ENCODE measurements around the gene TRPV6.

The TRPV6 gene

DNA sequence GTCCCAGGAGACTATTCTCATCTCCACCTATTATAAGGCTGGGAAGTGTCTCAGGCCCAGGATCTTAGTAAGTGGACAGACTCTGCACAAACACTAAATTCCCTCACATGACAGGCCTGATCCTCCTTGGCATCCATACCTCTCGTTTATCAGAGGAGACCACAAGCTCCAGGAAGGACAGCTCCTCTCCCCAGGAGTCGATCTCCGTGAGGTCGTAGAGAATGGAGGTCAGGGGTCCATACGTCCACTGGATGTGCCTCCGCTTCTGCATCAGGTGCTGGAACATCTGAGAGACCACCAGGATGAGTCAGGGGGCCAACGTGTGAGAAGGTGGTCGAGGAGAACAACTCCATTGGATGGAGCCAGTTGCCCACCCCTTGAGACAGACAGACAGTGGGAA, 42.4 kb upstream of the TRPV6 start:
- TF ChIP-seq, protein P1, sequence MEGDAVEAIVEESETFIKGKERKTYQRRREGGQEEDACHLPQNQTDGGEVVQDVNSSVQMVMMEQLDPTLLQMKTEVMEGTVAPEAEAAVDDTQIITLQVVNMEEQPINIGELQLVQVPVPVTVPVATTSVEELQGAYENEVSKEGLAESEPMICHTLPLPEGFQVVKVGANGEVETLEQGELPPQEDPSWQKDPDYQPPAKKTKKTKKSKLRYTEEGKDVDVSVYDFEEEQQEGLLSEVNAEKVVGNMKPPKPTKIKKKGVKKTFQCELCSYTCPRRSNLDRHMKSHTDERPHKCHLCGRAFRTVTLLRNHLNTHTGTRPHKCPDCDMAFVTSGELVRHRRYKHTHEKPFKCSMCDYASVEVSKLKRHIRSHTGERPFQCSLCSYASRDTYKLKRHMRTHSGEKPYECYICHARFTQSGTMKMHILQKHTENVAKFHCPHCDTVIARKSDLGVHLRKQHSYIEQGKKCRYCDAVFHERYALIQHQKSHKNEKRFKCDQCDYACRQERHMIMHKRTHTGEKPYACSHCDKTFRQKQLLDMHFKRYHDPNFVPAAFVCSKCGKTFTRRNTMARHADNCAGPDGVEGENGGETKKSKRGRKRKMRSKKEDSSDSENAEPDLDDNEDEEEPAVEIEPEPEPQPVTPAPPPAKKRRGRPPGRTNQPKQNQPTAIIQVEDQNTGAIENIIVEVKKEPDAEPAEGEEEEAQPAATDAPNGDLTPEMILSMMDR (IDR thresholded peaks at IDR 0.05; ENCODE audit: low read depth, low read length) = no peak
- H3K4me3 ChIP-seq (ENCODE audit: low read depth, low read length) = no peak overlapping the region

DNA sequence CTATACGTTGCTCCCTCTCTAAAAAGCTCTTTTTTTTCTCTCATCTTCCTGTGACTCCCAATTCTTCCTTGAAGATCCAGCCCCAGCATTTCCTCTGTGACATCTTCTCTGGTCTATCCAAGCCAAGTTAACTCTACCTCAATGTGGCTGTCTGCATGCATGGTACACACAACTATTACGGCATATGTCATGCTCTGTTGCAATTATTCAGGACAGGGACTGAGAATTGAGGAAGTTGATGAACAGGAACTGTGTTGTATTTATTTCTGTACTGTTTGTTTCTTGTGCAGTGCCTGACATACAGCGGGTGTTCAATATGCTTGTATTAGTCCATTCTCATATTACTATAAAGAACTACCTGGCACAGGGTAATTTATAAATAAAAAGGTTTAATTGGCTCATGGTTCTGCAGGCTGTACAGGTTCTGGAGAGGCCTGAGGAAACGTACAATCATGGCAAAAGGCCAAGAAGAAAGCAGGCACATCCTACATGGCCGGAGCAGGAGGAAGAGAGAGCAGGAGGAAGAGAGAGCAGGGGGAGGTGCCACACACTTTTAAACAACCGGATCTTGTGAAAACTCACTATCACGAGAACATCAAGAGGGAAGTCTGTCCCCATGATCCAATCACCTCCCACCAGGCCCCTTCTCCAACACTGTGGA, 41.7 kb upstream of the TRPV6 start:
- TF ChIP-seq, protein P1 (IDR thresholded peaks at IDR 0.05; ENCODE audit: low read depth, low read length) = no peak
- no peak overlapping the region for H3K4me3 ChIP-seq (ENCODE audit: low read depth, low read length)

DNA sequence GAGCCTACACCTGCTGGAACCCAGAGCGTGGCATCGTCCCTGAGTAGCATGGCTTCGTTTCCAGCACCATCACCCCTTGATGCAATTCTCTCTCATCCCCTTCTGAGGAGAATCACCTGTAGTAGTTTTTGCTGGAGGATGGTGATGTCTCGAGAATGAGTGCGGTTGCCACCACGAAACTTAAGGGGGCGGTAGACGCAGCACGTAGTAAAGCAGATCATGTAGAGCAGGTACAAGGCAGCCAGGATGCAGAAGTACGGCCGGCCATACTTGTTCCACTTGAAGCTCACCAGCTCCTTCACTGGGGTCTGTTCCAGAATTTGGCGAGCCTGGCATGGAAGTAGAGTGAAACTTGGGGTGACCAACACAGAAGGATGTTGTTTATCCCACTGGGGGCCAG, 39.9 kb upstream of the TRPV6 start:
- TF ChIP-seq, protein P1 (IDR thresholded peaks at IDR 0.05; ENCODE audit: low read depth, low read length) = no peak
- H3K4me3 ChIP-seq (ENCODE audit: low read depth, low read length) = no peak overlapping the region

DNA sequence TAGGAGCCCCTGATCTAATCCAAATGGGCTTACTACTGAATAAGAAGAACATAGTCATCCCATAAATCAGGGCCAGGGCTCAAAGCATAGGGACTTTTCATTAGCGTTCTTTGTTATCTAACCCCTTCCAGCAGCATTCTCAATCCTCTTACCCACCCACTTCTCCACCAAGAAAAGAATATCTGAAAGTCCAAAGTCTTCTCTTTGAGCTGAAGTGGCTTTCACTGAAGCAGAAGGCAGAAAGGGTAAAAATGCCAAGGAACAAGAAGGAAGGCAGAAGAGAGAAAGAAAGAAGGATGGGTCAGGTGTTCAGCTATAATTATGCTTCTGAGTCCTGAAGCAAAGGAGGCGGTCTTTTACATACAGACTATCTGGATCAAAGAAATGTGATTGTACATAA, 37.8 kb upstream of the TRPV6 start:
- TF ChIP-seq, protein P1 (IDR thresholded peaks at IDR 0.05; ENCODE audit: low read depth, low read length) = no peak

DNA sequence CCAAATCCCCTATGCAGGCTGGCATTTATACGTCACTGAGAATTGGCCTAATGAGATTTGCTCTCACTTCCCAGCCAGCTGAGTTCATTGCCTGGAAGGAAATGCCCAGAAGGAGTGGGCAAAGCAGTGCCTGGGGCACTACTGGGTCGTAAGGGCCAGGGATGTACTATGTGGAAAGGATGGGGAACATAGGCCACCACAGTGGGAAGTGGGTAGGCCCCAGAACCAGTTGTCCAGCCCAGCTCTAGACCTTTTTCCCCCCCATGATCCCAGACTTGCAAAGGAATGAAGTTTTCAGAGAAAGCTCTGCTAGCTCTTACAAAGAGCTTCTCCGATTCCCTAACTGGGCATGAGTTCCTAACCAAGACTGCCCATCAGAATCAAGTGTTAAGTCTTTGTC, 34.1 kb upstream of the TRPV6 start:
- H3K4me3 ChIP-seq (ENCODE audit: low read depth, low read length) = no peak overlapping the region
- TF ChIP-seq, protein P1 (IDR thresholded peaks at IDR 0.05; ENCODE audit: low read depth, low read length) = no peak

More for the DNA sequence above, 37.8 kb upstream of the TRPV6 start:
- H3K4me3 ChIP-seq (ENCODE audit: low read depth, low read length) = no peak overlapping the region

DNA sequence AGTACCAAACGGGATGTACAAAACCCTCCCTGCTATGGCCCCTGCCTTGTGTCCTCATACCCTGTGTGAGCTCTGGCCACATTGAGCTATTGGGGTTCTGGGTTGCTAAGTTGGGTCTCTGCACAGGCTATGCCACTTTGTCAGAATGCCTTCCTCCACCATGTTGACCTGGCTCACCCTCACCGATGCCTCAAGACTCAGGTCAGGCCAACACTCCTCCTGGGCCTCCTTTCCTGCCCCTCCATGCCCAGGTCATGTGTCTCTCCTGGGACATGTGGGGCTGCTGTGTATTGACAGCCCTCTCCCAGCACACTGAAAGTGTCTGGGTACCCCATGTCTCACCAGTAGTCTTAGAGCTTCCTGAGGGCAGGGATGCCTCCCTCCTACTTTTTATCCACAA, 33.4 kb upstream of the TRPV6 start:
- TF ChIP-seq, protein P1 (IDR thresholded peaks at IDR 0.05; ENCODE audit: low read depth, low read length) = no peak

DNA sequence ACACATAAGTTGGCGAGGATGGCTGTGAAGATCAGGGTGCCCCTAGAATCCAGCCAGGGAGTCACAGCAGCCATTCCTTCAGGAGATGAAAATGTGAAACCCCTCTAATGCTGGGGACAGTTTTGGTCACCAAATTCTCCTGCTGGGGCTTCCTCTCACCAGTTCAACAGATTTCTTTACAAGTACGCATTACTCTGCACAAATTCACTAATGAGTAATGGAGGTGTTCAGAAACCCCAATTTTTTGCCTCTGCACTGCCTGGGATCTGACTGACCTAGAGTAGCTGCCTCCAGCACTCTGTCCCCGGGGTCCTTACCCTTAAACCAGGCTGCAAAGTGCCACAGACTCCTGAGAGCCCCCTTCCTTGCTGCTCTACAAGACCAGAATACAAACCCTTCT, 31.9 kb upstream of the TRPV6 start:
- TF ChIP-seq, protein P1 (IDR thresholded peaks at IDR 0.05; ENCODE audit: low read depth, low read length) = no peak
- H3K4me3 ChIP-seq (ENCODE audit: low read depth, low read length) = no peak overlapping the region

More for the DNA sequence above, 33.4 kb upstream of the TRPV6 start:
- no peak overlapping the region for H3K4me3 ChIP-seq (ENCODE audit: low read depth, low read length)

Data from WI38 (cell line).